ENCODE data around the gene PJVK.
"Not testable (repeated sequence)": the region's sequence is repeated elsewhere in the genome, so short reads cannot be mapped to it uniquely, and the experiment has no call there.

The PJVK gene

GRCh38 chr2:178417916-178418315 lies 33.3 kb upstream of the PJVK start:
- Histone ChIP-seq H3K4me1 (ENCODE audit: control insufficient read depth, insufficient read depth, low read length) (peaks cover 15% of the 10 kb centered on the region), H3K9me3 (ENCODE audit: control insufficient read depth, low read length) (no peaks in the 10 kb centered on the region), H3K27me3 (replicated peaks; ENCODE audit: control insufficient read depth, insufficient read depth, low read length) (no peaks in the 10 kb centered on the region), H3K4me3 (ENCODE audit: low read length) (no peak overlapping the region), H3K9ac (ENCODE audit: low read length) (no peak overlapping the region), H3K36me3 (ENCODE audit: control insufficient read depth, insufficient read depth, low read length, severe bottlenecking) (no peaks in the 10 kb centered on the region)
- no peak for DNase-seq (ENCODE audit: low read depth)

- Histone ChIP-seq H3K4me3 (ENCODE audit: low read length) (no peak overlapping the region), H3K4me1 (ENCODE audit: control insufficient read depth, insufficient read depth, low read length) (peaks cover 11% of the 10 kb centered on the region), H3K9me3 (ENCODE audit: control insufficient read depth, low read length) (no peaks in the 10 kb centered on the region), H3K27me3 (replicated peaks; ENCODE audit: control insufficient read depth, insufficient read depth, low read length) (no peaks in the 10 kb centered on the region), H3K36me3 (ENCODE audit: control insufficient read depth, insufficient read depth, low read length, severe bottlenecking) (no peaks in the 10 kb centered on the region), H3K9ac (ENCODE audit: low read length) (no peak overlapping the region)
- DNase-seq (ENCODE audit: low read depth), result peak; percentile 42
These were observed 32.8 kb upstream of the PJVK start for GRCh38 chr2:178418426-178418825.

GRCh38 chr2:178419123-178419522 lies 32.1 kb upstream of the PJVK start:
- no peak overlapping the region for H3K4me3 ChIP-seq (ENCODE audit: low read length)
- H3K36me3 ChIP-seq (ENCODE audit: control insufficient read depth, insufficient read depth, low read length, severe bottlenecking), result no peaks in the 10 kb centered on the region
- H3K9me3 ChIP-seq (ENCODE audit: control insufficient read depth, low read length), result no peaks in the 10 kb centered on the region
- H3K4me1 ChIP-seq (ENCODE audit: control insufficient read depth, insufficient read depth, low read length), result peaks cover 9% of the 10 kb centered on the region
- peak; percentile 52 for DNase-seq (ENCODE audit: low read depth)
- no peak overlapping the region for H3K9ac ChIP-seq (ENCODE audit: low read length)
- no peaks in the 10 kb centered on the region for H3K27me3 ChIP-seq (replicated peaks; ENCODE audit: control insufficient read depth, insufficient read depth, low read length)

GRCh38 chr2:178420463-178420999 lies 30.6 kb upstream of the PJVK start:
- no peak overlapping the region for H3K9ac ChIP-seq (ENCODE audit: low read length)
- H3K4me1 ChIP-seq (ENCODE audit: control insufficient read depth, insufficient read depth, low read length), result no peaks in the 10 kb centered on the region
- no peak overlapping the region for H3K4me3 ChIP-seq (ENCODE audit: low read length)
- no peak for DNase-seq (ENCODE audit: low read depth)
- no peaks in the 10 kb centered on the region for H3K36me3 ChIP-seq (ENCODE audit: control insufficient read depth, insufficient read depth, low read length, severe bottlenecking)
- H3K27me3 ChIP-seq (replicated peaks; ENCODE audit: control insufficient read depth, insufficient read depth, low read length), result no peaks in the 10 kb centered on the region
- peaks cover 6% of the 10 kb centered on the region for H3K9me3 ChIP-seq (ENCODE audit: control insufficient read depth, low read length)

- no peaks in the 10 kb centered on the region for H3K27me3 ChIP-seq (replicated peaks; ENCODE audit: control insufficient read depth, insufficient read depth, low read length)
- H3K9ac ChIP-seq (ENCODE audit: low read length), result no peak overlapping the region
- H3K4me3 ChIP-seq (ENCODE audit: low read length), result no peak overlapping the region
- H3K36me3 ChIP-seq (ENCODE audit: control insufficient read depth, insufficient read depth, low read length, severe bottlenecking), result peaks cover 5% of the 10 kb centered on the region
- no peaks in the 10 kb centered on the region for H3K4me1 ChIP-seq (ENCODE audit: control insufficient read depth, insufficient read depth, low read length)
- H3K9me3 ChIP-seq (ENCODE audit: control insufficient read depth, low read length), result peaks cover 8% of the 10 kb centered on the region
- DNase-seq (ENCODE audit: low read depth), result no peak
These were observed 29.1 kb upstream of the PJVK start for GRCh38 chr2:178422097-178422496.

GRCh38 chr2:178423746-178424145 lies 27.4 kb upstream of the PJVK start:
- DNase-seq (ENCODE audit: low read depth); H3K9me3 ChIP-seq (ENCODE audit: control insufficient read depth, low read length); H3K9ac ChIP-seq (ENCODE audit: low read length): not testable (repeated sequence)

GRCh38 chr2:178425255-178425827 lies 25.8 kb upstream of the PJVK start:
- Histone ChIP-seq H3K36me3 (ENCODE audit: control insufficient read depth, insufficient read depth, low read length, severe bottlenecking) (peaks cover 21% of the 10 kb centered on the region), H3K9ac (ENCODE audit: low read length) (no peak overlapping the region), H3K4me1 (ENCODE audit: control insufficient read depth, insufficient read depth, low read length) (no peaks in the 10 kb centered on the region), H3K9me3 (ENCODE audit: control insufficient read depth, low read length) (peaks cover 8% of the 10 kb centered on the region), H3K27me3 (replicated peaks; ENCODE audit: control insufficient read depth, insufficient read depth, low read length) (no peaks in the 10 kb centered on the region), H3K4me3 (ENCODE audit: low read length) (no peak overlapping the region)
- no peak for DNase-seq (ENCODE audit: low read depth)

More at GRCh38 chr2:178423746-178424145, 27.4 kb upstream of the PJVK start:
- H3K27me3 ChIP-seq (replicated peaks; ENCODE audit: control insufficient read depth, insufficient read depth, low read length); H3K36me3 ChIP-seq (ENCODE audit: control insufficient read depth, insufficient read depth, low read length, severe bottlenecking); H3K4me1 ChIP-seq (ENCODE audit: control insufficient read depth, insufficient read depth, low read length); H3K4me3 ChIP-seq (ENCODE audit: low read length): not testable (repeated sequence)

- Histone ChIP-seq H3K4me3 (ENCODE audit: low read length) (no peak overlapping the region), H3K27me3 (replicated peaks; ENCODE audit: control insufficient read depth, insufficient read depth, low read length) (no peaks in the 10 kb centered on the region), H3K9ac (ENCODE audit: low read length) (no peak overlapping the region), H3K36me3 (ENCODE audit: control insufficient read depth, insufficient read depth, low read length, severe bottlenecking) (peaks cover 31% of the 10 kb centered on the region), H3K9me3 (ENCODE audit: control insufficient read depth, low read length) (peaks cover 8% of the 10 kb centered on the region), H3K4me1 (ENCODE audit: control insufficient read depth, insufficient read depth, low read length) (no peaks in the 10 kb centered on the region)
- no peak for DNase-seq (ENCODE audit: low read depth)
These were observed 24.8 kb upstream of the PJVK start for GRCh38 chr2:178426388-178426787.

- no peak for DNase-seq (ENCODE audit: low read depth)
- H3K4me1 ChIP-seq (ENCODE audit: control insufficient read depth, insufficient read depth, low read length), result no peaks in the 10 kb centered on the region
- peaks cover 8% of the 10 kb centered on the region for H3K9me3 ChIP-seq (ENCODE audit: control insufficient read depth, low read length)
- peaks cover 42% of the 10 kb centered on the region for H3K36me3 ChIP-seq (ENCODE audit: control insufficient read depth, insufficient read depth, low read length, severe bottlenecking)
- H3K9ac ChIP-seq (ENCODE audit: low read length), result no peak overlapping the region
- no peak overlapping the region for H3K4me3 ChIP-seq (ENCODE audit: low read length)
- no peaks in the 10 kb centered on the region for H3K27me3 ChIP-seq (replicated peaks; ENCODE audit: control insufficient read depth, insufficient read depth, low read length)
These were observed 23.7 kb upstream of the PJVK start for GRCh38 chr2:178427458-178427857.

GRCh38 chr2:178428396-178428806 lies 22.8 kb upstream of the PJVK start:
- H3K9ac ChIP-seq (ENCODE audit: low read length), result no peak overlapping the region
- no peak overlapping the region for H3K4me3 ChIP-seq (ENCODE audit: low read length)
- H3K9me3 ChIP-seq (ENCODE audit: control insufficient read depth, low read length), result peaks cover 8% of the 10 kb centered on the region
- no peaks in the 10 kb centered on the region for H3K4me1 ChIP-seq (ENCODE audit: control insufficient read depth, insufficient read depth, low read length)
- H3K36me3 ChIP-seq (ENCODE audit: control insufficient read depth, insufficient read depth, low read length, severe bottlenecking), result peaks cover 51% of the 10 kb centered on the region
- no peaks in the 10 kb centered on the region for H3K27me3 ChIP-seq (replicated peaks; ENCODE audit: control insufficient read depth, insufficient read depth, low read length)
- DNase-seq (ENCODE audit: low read depth), result no peak

- no peak for DNase-seq (ENCODE audit: low read depth)
- Histone ChIP-seq H3K4me1 (ENCODE audit: control insufficient read depth, insufficient read depth, low read length) (no peaks in the 10 kb centered on the region), H3K9ac (ENCODE audit: low read length) (no peak overlapping the region), H3K36me3 (ENCODE audit: control insufficient read depth, insufficient read depth, low read length, severe bottlenecking) (peaks cover 61% of the 10 kb centered on the region), H3K9me3 (ENCODE audit: control insufficient read depth, low read length) (peaks cover 8% of the 10 kb centered on the region), H3K4me3 (ENCODE audit: low read length) (no peak overlapping the region), H3K27me3 (replicated peaks; ENCODE audit: control insufficient read depth, insufficient read depth, low read length) (no peaks in the 10 kb centered on the region)
These were observed 21.8 kb upstream of the PJVK start for GRCh38 chr2:178429336-178429735.

- Histone ChIP-seq H3K9ac (ENCODE audit: low read length) (no peak overlapping the region), H3K36me3 (ENCODE audit: control insufficient read depth, insufficient read depth, low read length, severe bottlenecking) (peaks cover 92% of the 10 kb centered on the region), H3K9me3 (ENCODE audit: control insufficient read depth, low read length) (no peaks in the 10 kb centered on the region), H3K4me1 (ENCODE audit: control insufficient read depth, insufficient read depth, low read length) (peaks cover 6% of the 10 kb centered on the region), H3K27me3 (replicated peaks; ENCODE audit: control insufficient read depth, insufficient read depth, low read length) (no peaks in the 10 kb centered on the region), H3K4me3 (ENCODE audit: low read length) (no peak overlapping the region)
- DNase-seq (ENCODE audit: low read depth), result no peak
These were observed 14.5 kb upstream of the PJVK start for GRCh38 chr2:178436662-178437061.
